Muscle layer of duodenum (tissue), 2 donors: ENCODE results near the gene TSKU.
"Not testable (repeated sequence)": the region's sequence is repeated elsewhere in the genome, so short reads cannot be mapped to it uniquely, and the experiment has no call there.

Source experiments
- H3K27ac ChIP-seq: one replicate; pipeline ENCODE4 v1.7.0; 2013; ENCODE audit warnings: mild to moderate bottlenecking, low read length
- H3K27me3 ChIP-seq: one replicate; pipeline ENCODE4 v1.7.0; 2013; ENCODE audit warnings: low read depth, mild to moderate bottlenecking, control low read depth, low read length
- H3K36me3 ChIP-seq, 2 donors: one replicate each; pipeline ENCODE4 v1.7.0; 2013; ENCODE audit warnings: low read length in 2 of 2, control low read depth in 1 of 2, mild to moderate bottlenecking in 1 of 2; ENCODE audit not compliant: insufficient read depth in 2 of 2, control insufficient read depth in 1 of 2
- H3K4me1 ChIP-seq, 2 donors: one replicate each; pipeline ENCODE4 v1.7.0; 2013; ENCODE audit warnings: low read length in 2 of 2, mild to moderate bottlenecking in 2 of 2, control low read depth in 1 of 2, moderate library complexity in 1 of 2; ENCODE audit not compliant: insufficient read depth in 2 of 2, control insufficient read depth in 1 of 2
- H3K4me3 ChIP-seq, 2 donors: one replicate each; pipeline ENCODE4 v1.7.0; 2013; ENCODE audit warnings: low read length in 2 of 2, low read depth in 1 of 2, mild to moderate bottlenecking in 1 of 2
- H3K9me3 ChIP-seq, 2 donors: one replicate each; pipeline ENCODE4 v1.7.0; 2013; ENCODE audit warnings: low read length in 2 of 2, control low read depth in 1 of 2, mild to moderate bottlenecking in 1 of 2; ENCODE audit not compliant: control insufficient read depth in 1 of 2
- donor health status: healthy.

Gene TSKU

DNA sequence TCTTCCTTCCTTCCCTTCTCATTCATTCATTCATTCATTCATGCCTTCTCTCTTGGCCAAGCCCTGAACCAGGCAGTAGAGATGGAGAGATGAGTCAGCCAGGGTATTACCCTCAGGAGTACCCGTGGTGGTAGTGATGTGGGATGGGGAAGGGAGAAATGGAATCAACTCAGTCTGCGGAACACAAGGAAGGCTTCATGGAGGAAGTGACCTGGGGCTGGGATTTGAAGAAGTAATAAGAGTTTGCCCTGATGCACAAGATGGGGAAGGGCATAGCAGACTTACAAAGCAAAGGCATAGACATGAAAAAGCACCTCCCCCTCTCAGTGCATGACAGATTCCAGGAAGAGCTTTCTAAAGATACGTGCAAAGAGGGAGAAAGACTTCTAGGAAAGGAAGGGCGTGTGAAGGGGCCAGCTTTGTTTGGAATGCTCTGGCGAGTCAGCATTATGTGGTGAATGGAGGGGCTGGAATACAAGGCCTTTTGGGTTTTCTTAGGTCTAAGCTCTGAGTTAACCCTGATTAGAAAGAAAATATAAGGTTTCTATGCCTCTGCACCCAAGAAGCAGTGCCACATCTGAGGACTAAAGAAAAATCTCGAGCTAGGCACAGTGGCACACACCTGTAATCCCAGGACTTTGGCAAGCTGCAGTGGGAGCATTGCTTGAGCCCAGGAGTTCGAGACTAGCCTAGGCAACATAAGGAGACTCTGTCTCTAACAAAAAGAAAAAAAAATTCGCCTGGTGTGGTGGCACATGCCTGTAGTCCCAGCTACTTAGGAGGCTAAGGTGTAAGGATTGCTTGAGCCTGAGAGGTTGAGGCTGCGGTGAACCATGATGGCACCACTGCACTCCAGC lies 41.2 kb downstream of the TSKU start:
- Histone ChIP-seq H3K27ac (no peak overlapping the region), H3K9me3 (no peaks in the 10 kb centered on the region), H3K27me3 (no peaks in the 10 kb centered on the region), H3K4me3 (no peak overlapping the region), H3K36me3 (no peaks in the 10 kb centered on the region), H3K4me1 (no peaks in the 10 kb centered on the region)

- H3K27me3 ChIP-seq, result no peaks in the 10 kb centered on the region
- no peak overlapping the region for H3K4me3 ChIP-seq
- H3K27ac ChIP-seq, result no peak overlapping the region
- H3K9me3 ChIP-seq, result no peaks in the 10 kb centered on the region
- no peaks in the 10 kb centered on the region for H3K36me3 ChIP-seq
- no peaks in the 10 kb centered on the region for H3K4me1 ChIP-seq
Measured at GRCh38 chr11:76824980-76825725, 42.0 kb downstream of the TSKU start.

- peaks cover under 1 to 3% of the 10 kb centered on the region in 2 donors for H3K4me1 ChIP-seq
Measured at GRCh38 chr11:76825726-76826396, 42.7 kb downstream of the TSKU start.

DNA sequence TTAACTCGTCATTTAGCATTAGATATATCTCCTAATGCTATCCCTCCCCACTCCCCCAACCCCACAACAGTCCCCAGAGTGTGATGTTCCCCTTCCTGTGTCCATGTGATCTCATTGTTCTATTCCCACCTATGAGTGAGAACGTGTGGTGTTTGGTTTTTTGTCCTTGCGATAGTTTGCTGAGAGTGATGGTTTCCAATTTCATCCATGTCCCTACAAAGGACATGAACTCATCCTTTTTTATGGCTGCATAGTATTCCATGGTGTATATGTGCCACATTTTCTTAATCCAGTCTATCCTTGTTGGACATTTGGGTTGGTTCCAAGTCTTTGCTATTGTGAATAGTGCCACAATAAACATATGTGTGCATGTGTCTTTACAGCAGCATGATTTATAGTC lies 43.4 kb downstream of the TSKU start:
- not testable (repeated sequence) for H3K9me3 ChIP-seq, H3K36me3 ChIP-seq, H3K4me3 ChIP-seq, H3K27ac ChIP-seq, H3K4me1 ChIP-seq, H3K27me3 ChIP-seq

More at GRCh38 chr11:76825726-76826396, 42.7 kb downstream of the TSKU start:
- Histone ChIP-seq H3K36me3 (no peaks in the 10 kb centered on the region), H3K27me3 (no peaks in the 10 kb centered on the region), H3K9me3 (no peaks in the 10 kb centered on the region), H3K27ac (no peak overlapping the region), H3K4me3 (no peak overlapping the region)

GRCh38 chr11:76827005-76827404 lies 43.8 kb downstream of the TSKU start:
- H3K4me1 ChIP-seq, H3K9me3 ChIP-seq, H3K27ac ChIP-seq, H3K4me3 ChIP-seq, H3K36me3 ChIP-seq, H3K27me3 ChIP-seq: not testable (repeated sequence)

GRCh38 chr11:76830639-76831327 lies 47.6 kb downstream of the TSKU start:
- Histone ChIP-seq H3K9me3 (no peaks in the 10 kb centered on the region), H3K4me1 (peaks cover 3 to 12% of the 10 kb centered on the region in 2 donors), H3K36me3 (no peaks in the 10 kb centered on the region), H3K27me3 (no peaks in the 10 kb centered on the region), H3K27ac (no peak overlapping the region), H3K4me3 (no peak overlapping the region)

DNA sequence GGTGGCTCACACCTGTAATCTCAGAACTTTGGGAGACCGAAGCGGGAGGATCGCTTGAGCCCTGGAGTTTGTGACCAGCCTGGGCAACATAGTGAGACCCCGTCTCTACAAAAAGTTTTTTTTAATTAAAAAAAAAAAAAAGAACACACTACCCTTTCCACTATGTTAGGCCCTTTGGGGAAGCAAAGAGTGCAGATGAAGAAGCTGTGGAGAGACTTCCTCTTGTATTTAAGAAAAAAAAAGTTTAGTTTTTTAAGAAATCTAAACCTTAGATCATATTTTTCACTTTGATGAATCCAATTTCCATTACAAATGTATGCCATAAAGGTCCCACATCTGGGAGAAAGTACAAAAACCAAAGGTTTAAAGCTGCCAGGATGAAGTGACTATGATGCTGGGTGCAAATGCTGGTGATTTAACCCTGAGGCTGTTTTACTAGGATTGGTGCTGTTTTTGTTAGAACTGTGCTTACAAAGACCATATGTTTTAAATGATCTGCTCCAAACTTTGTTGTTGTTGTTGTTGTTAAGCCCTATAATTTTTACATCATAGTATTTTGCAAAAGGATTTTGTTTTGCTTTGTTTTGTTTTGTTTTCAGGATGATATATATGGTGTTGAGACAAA lies 48.6 kb downstream of the TSKU start:
- no peak overlapping the region for H3K27ac ChIP-seq
- H3K4me3 ChIP-seq, result no peak overlapping the region
- H3K36me3 ChIP-seq, result no peaks in the 10 kb centered on the region
- no peaks in the 10 kb centered on the region for H3K27me3 ChIP-seq
- peaks cover 7 to 20% of the 10 kb centered on the region in 2 donors for H3K4me1 ChIP-seq
- H3K9me3 ChIP-seq, result no peaks in the 10 kb centered on the region

DNA sequence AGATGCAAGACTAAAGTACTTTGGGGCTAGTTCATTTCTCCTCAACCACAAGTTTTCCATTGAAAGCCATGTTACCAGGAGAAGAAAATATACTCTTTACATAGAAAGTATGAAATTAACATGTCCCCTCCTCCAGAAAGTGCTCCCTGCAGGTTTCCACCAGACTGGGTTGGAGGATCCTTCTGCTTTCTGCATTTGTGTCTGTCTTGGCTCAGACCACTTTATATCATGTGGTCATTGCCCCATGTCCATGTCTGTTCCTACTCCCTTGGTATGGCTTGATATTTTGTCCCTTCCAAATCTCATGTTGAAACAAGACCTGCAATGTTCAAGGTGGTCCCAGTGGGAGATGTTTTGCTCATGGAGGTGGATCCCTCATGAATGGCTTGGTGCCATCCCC lies 49.2 kb downstream of the TSKU start:
- no peak overlapping the region for H3K4me3 ChIP-seq
- no peaks in the 10 kb centered on the region for H3K36me3 ChIP-seq
- H3K4me1 ChIP-seq, result peaks cover 7 to 20% of the 10 kb centered on the region in 2 donors
- H3K27ac ChIP-seq, result no peak overlapping the region
- H3K27me3 ChIP-seq, result no peaks in the 10 kb centered on the region
- no peaks in the 10 kb centered on the region for H3K9me3 ChIP-seq

DNA sequence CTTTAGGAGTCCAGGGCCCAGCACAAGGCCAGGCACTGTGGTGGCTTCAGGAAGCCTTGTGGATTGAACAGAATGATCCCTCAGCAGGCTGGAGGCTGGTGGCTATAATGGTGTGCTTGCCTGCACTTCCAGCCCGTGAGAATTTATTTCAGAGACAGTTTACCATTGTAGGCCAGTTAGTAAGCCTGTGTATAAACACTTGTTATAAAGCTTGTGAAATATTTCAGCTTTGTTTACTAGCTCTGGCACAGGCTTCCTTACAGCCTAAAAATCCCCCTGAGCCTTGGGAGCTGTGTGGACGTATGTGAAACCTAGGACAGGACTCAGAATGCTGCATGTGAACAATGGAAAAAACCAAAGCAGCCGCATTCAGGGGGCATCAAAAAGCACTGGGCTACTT lies 51.0 kb downstream of the TSKU start:
- H3K27ac ChIP-seq, result no peak overlapping the region
- no peaks in the 10 kb centered on the region for H3K9me3 ChIP-seq
- peaks cover 7 to 20% of the 10 kb centered on the region in 2 donors for H3K4me1 ChIP-seq
- no peaks in the 10 kb centered on the region for H3K36me3 ChIP-seq
- no peak overlapping the region for H3K4me3 ChIP-seq
- H3K27me3 ChIP-seq, result no peaks in the 10 kb centered on the region

DNA sequence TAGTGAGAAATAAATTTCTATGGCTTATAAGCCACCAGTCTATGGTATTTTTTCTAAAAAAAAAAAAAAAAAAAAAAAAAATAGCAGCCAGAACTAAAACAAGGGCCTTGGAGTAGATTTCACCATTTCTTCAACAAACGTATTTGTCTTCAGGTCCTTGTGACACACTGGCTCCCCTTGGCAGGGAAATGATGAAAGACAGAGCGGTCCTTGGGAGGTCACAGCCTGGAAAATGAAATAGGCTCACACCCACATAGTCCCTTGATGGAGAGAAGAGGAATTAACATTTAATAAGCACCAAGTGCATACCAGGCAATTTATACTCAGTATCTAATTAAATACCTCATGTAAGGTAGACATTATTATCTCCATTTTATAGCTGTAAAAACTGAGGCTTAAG lies 51.9 kb downstream of the TSKU start:
- Histone ChIP-seq H3K27me3 (no peaks in the 10 kb centered on the region), H3K27ac (no peak overlapping the region), H3K36me3 (no peaks in the 10 kb centered on the region), H3K9me3 (no peaks in the 10 kb centered on the region), H3K4me3 (no peak overlapping the region), H3K4me1 (peaks cover 7 to 20% of the 10 kb centered on the region in 2 donors)
